HepG2 (cell line): ENCODE results near the gene PRR19. TPM values are rescaled to one million over a fixed set of nuclear protein-coding genes. Genes with fewer than 3 reads are reported as not detected.

Experiments
- ARID4A ChIP-seq: sonication (generic); formaldehyde crosslinking; IDR thresholded peaks from 2 replicates; pipeline ENCODE4 v1.5.0; 2020; ENCODE audit warnings: mild to moderate bottlenecking, missing genetic modification reagents, borderline replicate concordance
- DPF2 ChIP-seq: sonication (generic); formaldehyde crosslinking; IDR thresholded peaks from 2 replicates; pipeline ENCODE4 v1.4.0; 2020; ENCODE audit warnings: mild to moderate bottlenecking, low read depth, missing genetic modification reagents, borderline replicate concordance
- HDAC1 ChIP-seq: sonication (generic); formaldehyde crosslinking; IDR thresholded peaks from 2 replicates; pipeline ENCODE4 v1.5.1; 2020; ENCODE audit warnings: mild to moderate bottlenecking, missing genetic modification reagents
- HINFP ChIP-seq: sonication (generic); formaldehyde crosslinking; IDR thresholded peaks from 2 replicates; pipeline ENCODE4 v1.4.0; 2020; ENCODE audit warnings: low read depth, mild to moderate bottlenecking, missing genetic modification reagents
- HNF4A ChIP-seq: sonication (generic); formaldehyde crosslinking; IDR thresholded peaks from 2 replicates; pipeline ENCODE4 v1.4.0; 2020; ENCODE audit warnings: missing genetic modification reagents
- MAX ChIP-seq: IDR thresholded peaks from 2 replicates; pipeline ENCODE4 v1.6.1; 2012; ENCODE audit warnings: inconsistent platforms
- MLX ChIP-seq: IDR thresholded peaks from 2 replicates; pipeline ENCODE4 v1.6.1; 2016
- MXD1 ChIP-seq: sonication (generic); formaldehyde crosslinking; IDR thresholded peaks from 2 replicates; pipeline ENCODE4 v1.4.0; 2020; ENCODE audit warnings: mild to moderate bottlenecking, missing genetic modification reagents
- MXI1 ChIP-seq: IDR thresholded peaks from 3 replicates; pipeline ENCODE4 v1.6.1; 2012; ENCODE audit warnings: low read depth, low read length, inconsistent platforms, borderline replicate concordance
- POLR2AphosphoS5 ChIP-seq: IDR thresholded peaks from 2 replicates; pipeline ENCODE4 v1.6.1; 2012; ENCODE audit warnings: low read depth, low read length
- SALL1 ChIP-seq: sonication (generic); formaldehyde crosslinking; IDR thresholded peaks from 2 replicates; pipeline ENCODE4 v1.8.0; 2022; ENCODE audit warnings: mild to moderate bottlenecking, missing genetic modification reagents
- SAP130 ChIP-seq: IDR thresholded peaks from 2 replicates; pipeline ENCODE4 v1.6.1; 2016; ENCODE audit warnings: low read depth
- ZBTB38 ChIP-seq: sonication (generic); formaldehyde crosslinking; IDR thresholded peaks from 2 replicates; pipeline ENCODE4 v1.5.1; 2020; ENCODE audit warnings: mild to moderate bottlenecking, missing genetic modification reagents
- ZNF235 ChIP-seq: sonication (generic); formaldehyde crosslinking; IDR thresholded peaks from 2 replicates; pipeline ENCODE4 v1.8.1; 2023; ENCODE audit warnings: mild to moderate bottlenecking, missing genetic modification reagents, borderline replicate concordance
- ZNF263 ChIP-seq: sonication (generic); formaldehyde crosslinking; IDR thresholded peaks from 2 replicates; pipeline ENCODE4 v1.4.0; 2020; ENCODE audit warnings: missing genetic modification reagents
- polyA plus RNA-seq, 8 experiments: library from polyadenylated mRNA; depleted of rRNA in 3 of 8; stranded (reverse) in 7 of 8; unstranded in 1 of 8; fragments of >200 nt; fragmentation: Illumina TruSeq in 4 of 8; extraction: Trizol in 4 of 8; gene quantifications; 2 replicates each; pipeline versions ENCODE4 v1.2.1 to v1.2.3, GENCODE V29; 2011 to 2016; ENCODE audit warnings: low read depth in 4 of 8, missing spikeins in 1 of 8, mixed read lengths in 1 of 8; ENCODE audit not compliant: insufficient read depth in 1 of 8
- total RNA-seq, 5 experiments: library from RNA; depleted of rRNA; stranded (reverse); fragments of >200 nt; fragmentation: Illumina TruSeq; extraction: Trizol; gene quantifications; 2 replicates each; pipeline ENCODE4 v1.2.3, GENCODE V29; 2016; ENCODE audit warnings: low read depth in 1 of 5

Gene PRR19
- total and polyA plus RNA-seq, 2 of the 13 experiments (the other 11 are each of a cell fraction or from before 2014, with no cell fraction given), result 0.21 to 0.33 TPM

- peak; percentile 79; the same call in 1 of the 2 replicates for TF ChIP-seq MXD1
- TF ChIP-seq SALL1 (CRISPR knock-in tag), result no peak
- TF ChIP-seq POLR2AphosphoS5, result 0 out of 2 replicates have a peak, but pooled peaks have one; percentile 28
- 0 out of 2 replicates have a peak, but pooled peaks have one; percentile 39 for TF ChIP-seq ZNF235 (CRISPR knock-in tag)
- peak; percentile 74; the same call in 1 of the 2 replicates for TF ChIP-seq SAP130 (CRISPR knock-in tag)
- TF ChIP-seq HINFP, result 0 out of 2 replicates have a peak, but pooled peaks have one; percentile 22
- TF ChIP-seq MXI1, result peak; percentile 48; the same call in 1 of the 3 replicates
- 0 out of 2 replicates have a peak, but pooled peaks have one; percentile 19 for TF ChIP-seq ZBTB38
- 0 out of 2 replicates have a peak, but pooled peaks have one; percentile 27 for TF ChIP-seq MAX
- 0 out of 2 replicates have a peak, but pooled peaks have one; percentile 12 for TF ChIP-seq DPF2 (CRISPR knock-in tag)
- TF ChIP-seq MLX (CRISPR knock-in tag), result peak; percentile 73; the same call in 1 of the 2 replicates
- peak; percentile 40; the same call in 1 of the 2 replicates for TF ChIP-seq HNF4A (CRISPR knock-in tag)
- peak; percentile 85 for TF ChIP-seq ZNF263
- peak; percentile 33; the same call in 1 of the 2 replicates for TF ChIP-seq ARID4A (CRISPR knock-in tag)
- 0 out of 2 replicates have a peak, but pooled peaks have one; percentile 30 for TF ChIP-seq HDAC1
Observed at GRCh38 chr19:42271045-42271419, 30.9 kb upstream of the PRR19 start (continued).
